Left kidney (tissue), 2 donors: Measurements from ENCODE around the gene GNAQ. TPM values are rescaled to one million over a fixed set of nuclear protein-coding genes. Genes with fewer than 3 reads are reported as not detected.
A peak's percentile ranks its signal among the peaks of the same experiment; 100 is the strongest.
"Not testable (repeated sequence)": the region's sequence is repeated elsewhere in the genome, so short reads cannot be mapped to it uniquely, and the experiment has no call there.

Experiments used
- DNase-seq: peaks from one replicate; pipeline ENCODE4 v3.0.0-alpha.2; 2013
- polyA plus RNA-seq: library from polyadenylated mRNA; unstranded; fragments of 120-200 nt; gene quantifications from one replicate; pipeline ENCODE4 v1.2.1, GENCODE V29; 2013; ENCODE audit not compliant: insufficient read length

Gene GNAQ
- polyA plus RNA-seq, 1 donor: 66.5 TPM

- DNase-seq: not testable (repeated sequence)
These were observed 152.8 kb downstream of the GNAQ start for GRCh38 chr9:77878793-77879192.

- no peak for DNase-seq
These were observed 153.6 kb downstream of the GNAQ start for GRCh38 chr9:77877976-77878375.

- DNase-seq: no peak
These were observed 155.0 kb downstream of the GNAQ start for GRCh38 chr9:77876590-77876989.

DNA sequence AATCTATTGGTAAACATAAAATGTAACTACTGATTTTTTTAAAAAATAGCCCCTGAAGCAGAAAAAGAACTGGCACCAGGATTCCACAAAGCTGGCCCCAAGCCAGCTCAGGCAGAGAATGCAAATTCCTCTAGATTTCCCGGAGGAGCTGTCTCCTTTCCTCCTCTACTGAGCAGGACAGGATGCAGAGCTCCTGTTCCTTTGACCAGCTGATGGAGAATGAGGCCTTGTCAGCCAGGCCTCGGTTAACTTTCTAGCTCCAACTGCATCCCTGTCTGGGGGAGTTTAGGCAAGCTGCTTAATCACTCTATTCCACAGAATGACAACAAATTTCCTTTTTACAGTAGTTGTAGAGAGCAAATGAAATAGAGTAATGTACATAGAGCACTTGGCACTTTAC, 155.5 kb downstream of the GNAQ start:
- peak; percentile 13 for DNase-seq

- DNase-seq: no peak
These were observed 158.7 kb downstream of the GNAQ start for GRCh38 chr9:77872863-77873262.

DNA sequence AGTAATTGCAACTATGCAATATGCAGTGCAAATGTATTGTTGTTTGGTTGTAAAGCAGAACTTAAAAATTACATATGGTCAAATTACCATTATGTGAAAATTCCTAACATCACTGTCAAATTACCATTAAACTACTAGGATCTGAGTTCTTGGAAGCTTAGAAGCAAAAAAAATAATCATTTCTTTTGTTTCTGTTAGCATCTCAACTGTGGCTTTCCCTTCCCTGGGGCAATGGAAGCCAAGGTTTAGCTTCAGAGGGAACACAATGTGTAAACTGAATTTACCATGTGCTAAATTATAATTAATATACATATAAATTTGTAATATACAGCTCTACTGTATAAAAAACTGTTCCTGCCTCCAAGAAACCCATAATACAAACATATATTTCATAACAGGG, 159.4 kb downstream of the GNAQ start:
- no peak for DNase-seq

- DNase-seq: no peak
These were observed 160.1 kb downstream of the GNAQ start for GRCh38 chr9:77871483-77871882.

DNA sequence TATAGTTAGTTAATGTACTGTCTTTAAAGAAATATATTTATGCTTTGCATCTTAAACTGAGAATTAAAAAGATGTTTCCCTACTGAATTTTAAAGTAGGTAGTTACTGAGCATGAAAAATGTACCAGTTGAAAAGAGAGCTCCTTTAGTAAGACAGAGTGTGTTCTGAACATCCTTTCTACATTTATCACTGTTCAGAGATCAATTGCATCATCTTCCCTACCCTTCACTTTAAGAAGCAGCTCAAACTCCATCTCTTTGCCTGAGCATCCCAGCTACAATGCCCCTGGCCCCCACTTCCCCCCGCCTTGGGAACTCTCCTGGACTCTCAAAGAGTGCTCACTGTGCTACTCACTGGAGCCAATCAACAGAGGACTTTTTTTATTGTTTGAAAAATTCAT, 164.7 kb downstream of the GNAQ start:
- no peak for DNase-seq

DNA sequence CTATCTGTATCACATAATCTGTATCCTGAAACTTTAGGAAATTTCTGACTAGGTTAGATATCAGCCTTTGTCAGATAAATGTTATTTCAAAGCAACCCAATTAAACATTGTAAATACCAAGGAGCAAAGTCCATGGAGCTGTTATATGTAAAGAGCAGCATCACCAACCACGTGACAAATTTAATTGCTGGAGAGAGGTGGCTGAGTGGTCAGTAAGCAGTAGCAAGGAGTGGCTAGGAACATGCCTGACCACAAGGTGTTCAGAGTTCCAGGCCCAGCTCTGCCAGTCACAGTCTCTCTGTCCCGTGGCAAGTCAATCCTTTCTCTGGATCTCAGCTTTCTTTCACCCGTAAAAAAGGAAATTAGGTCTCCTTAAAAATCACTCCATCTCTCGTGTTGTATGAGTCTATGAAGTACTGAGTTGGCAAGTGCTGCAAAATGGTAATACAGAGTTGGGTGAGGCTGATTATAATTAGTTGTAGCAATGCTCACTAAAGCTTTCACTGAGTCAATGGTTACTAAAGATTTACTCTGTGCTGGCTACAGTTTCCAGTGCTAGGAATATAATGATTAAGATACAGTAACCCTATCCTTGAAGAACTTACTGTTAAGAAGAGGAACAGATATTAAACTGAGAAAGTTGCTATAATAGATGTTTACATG, 166.1 kb downstream of the GNAQ start:
- no peak for DNase-seq

GRCh38 chr9:77864211-77864889, 167.3 kb downstream of the GNAQ start:
- no peak for DNase-seq

GRCh38 chr9:77863638-77864037, 168.0 kb downstream of the GNAQ start:
- not testable (repeated sequence) for DNase-seq

GRCh38 chr9:77860953-77861352, 170.7 kb downstream of the GNAQ start:
- DNase-seq: not testable (repeated sequence)

- DNase-seq: no peak
These were observed 173.9 kb downstream of the GNAQ start for GRCh38 chr9:77857513-77858259.

DNA sequence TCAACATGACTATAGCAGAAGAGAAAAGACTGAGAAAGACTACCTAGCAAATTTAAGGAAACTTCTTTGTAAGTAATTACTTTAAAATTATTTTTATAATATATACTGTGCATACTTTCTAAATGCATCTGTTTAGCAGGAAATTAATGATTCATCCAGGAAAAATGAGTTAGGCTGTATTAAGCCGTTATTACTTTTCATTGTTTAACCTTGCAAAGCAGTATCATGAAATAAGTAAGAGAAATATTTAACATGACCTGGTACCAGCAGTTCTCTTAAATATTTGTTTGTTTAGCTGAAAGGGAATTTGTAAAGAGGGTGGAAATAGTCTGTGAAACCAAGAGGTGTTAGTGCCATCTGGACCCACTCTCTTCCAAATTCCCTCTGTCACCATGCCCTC, 175.0 kb downstream of the GNAQ start:
- DNase-seq: no peak

GRCh38 chr9:77854916-77855311, 176.7 kb downstream of the GNAQ start:
- no peak for DNase-seq

- DNase-seq: no peak
These were observed 177.2 kb downstream of the GNAQ start for GRCh38 chr9:77854258-77854915.

DNA sequence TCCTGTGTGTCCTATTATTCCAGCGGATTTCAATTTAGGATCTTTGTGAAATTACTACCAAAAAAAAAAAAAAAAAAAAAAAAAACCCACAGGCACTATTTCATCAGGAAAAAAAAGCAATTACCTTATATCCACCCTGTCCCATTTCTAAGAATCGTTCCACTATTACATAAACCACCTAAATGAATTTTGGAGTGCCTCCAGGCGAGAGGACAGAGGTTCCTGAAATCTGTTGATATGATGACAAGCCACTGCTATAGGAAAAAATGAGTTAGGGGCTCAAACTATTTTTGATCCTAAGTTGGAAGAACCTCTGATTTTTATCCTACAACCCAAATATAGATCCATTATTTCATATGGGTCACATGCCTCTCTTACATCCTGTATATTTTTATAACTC, 177.9 kb downstream of the GNAQ start:
- no peak for DNase-seq

DNA sequence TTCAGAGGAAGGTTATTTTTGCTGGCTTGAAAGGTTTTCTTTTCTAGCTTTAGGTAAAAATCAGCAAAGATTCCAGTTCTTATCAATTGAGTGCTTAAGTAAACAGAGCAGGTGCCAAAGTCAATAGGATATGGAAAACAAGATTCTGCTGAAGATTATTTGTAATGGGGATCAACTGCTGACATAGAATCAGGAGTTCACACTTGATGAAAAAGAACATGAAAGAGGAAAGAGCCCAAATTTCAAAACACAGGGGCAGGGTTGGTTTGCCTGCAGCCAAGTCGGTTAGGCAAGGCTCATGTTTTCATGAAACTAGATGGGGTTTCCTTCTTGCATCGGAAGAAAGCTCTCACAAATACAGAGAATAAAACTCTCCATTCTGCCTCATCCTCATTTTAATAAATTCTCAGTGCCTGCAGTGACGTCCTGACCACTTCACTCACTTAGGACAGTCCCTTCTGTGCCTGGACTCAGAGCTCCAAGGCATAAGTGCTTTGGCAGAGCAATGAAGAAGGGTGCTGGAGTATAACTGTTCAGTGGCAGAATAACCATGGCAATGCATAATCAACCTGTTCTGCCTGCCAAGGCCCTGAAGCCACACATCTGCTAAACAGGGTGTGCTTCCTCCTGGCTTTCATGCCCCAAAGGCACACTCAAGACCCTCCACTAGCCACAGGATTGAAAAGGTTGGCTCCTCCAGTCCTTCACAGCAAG, 179.6 kb downstream of the GNAQ start:
- DNase-seq: no peak

DNA sequence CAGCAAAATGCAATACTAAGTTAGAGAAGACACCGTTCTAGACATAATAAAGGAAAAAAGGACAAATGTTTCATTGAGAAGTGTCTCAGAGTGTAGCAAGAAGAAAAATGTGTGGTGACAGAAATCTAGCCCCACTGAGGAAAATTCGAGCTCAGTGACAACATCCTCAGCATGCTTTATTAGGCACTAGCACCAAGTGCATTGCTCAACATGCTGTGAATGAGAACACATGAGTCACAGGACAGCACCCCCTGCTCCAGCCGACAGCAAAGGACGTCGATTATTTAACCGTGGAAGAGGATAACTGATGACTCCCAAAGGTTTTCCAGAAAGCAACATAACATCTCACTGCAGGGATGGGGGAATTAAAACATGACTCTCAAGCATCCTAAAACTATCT, 182.7 kb downstream of the GNAQ start:
- no peak for DNase-seq

DNA sequence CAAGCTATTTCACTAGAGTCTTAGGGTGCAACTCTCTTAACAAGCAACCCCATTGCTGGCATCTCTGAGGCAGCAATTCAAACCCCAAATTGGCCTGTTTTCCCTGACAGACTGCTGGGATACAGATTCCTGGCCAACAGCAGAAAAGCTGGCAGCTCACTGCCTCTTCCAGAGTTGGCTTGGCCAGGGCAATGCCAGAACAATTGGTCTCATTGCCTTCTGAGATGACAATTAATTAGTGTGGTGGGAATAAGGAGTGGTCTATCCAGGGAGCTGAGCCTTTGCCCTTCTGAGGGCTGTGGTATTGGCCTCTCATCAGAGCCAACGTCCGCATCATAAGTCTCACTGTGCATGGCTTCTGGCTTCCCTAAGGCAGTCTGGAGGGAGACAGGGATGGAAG, 183.2 kb downstream of the GNAQ start:
- DNase-seq: no peak

DNA sequence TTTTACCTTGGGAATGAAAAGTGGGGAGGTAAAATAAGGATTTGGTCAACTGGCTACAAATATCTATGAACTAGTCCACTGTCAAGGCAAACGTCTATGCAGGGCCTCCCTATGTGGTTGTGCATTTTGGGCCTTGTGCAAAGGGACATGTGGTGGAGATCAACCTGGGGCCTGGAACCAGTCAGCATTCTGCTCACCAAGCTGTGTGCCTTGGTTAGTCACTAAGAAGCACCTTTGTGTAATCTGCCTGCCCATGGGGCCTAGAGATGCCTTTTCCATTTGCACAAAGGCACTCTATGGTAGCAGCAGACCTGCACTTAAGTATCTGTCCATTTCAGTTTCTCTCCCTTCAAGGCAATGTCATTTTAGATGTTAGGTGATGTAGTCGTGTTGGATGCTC, 184.0 kb downstream of the GNAQ start:
- DNase-seq: no peak

- DNase-seq: no peak
These were observed 184.5 kb downstream of the GNAQ start for GRCh38 chr9:77847059-77847499.
